GM23338 (cell line): Measurements from ENCODE around the gene S100A7A. TPM values are rescaled to one million over a fixed set of nuclear protein-coding genes. Genes with fewer than 3 reads are reported as not detected.

ENCODE experiments used
- ATAC-seq: fragments of 200-7000 bp; cut with Tn5 transposase; 3 replicates; pipeline ENCODE4 v1.9.1; 2020
- DNase-seq: peaks from one replicate; pipeline ENCODE4 v3.0.0-alpha.2; 2015; ENCODE audit warnings: low spot score
- H2AFZ ChIP-seq: fragments of 200-600 bp; sonication (generic); 2 replicates; pipeline ENCODE4 v1.8.0; 2016; ENCODE audit warnings: antibody characterized with exemption, mild to moderate bottlenecking, moderate library complexity
- H3F3A ChIP-seq: fragments of 200-600 bp; sonication (generic); replicated peaks from 2 replicates; pipeline ENCODE4 v1.8.0; 2017; ENCODE audit warnings: antibody characterized with exemption, mixed run types, low read depth
- H3K27ac ChIP-seq: fragments of 200-600 bp; sonication (generic); 2 replicates; pipeline ENCODE4 v1.6.1; 2016; ENCODE audit warnings: low read depth
- H3K27me3 ChIP-seq: fragments of 200-600 bp; sonication (generic); 2 replicates; pipeline ENCODE4 v1.8.0; 2016; ENCODE audit warnings: mild to moderate bottlenecking, mixed run types, moderate library complexity; ENCODE audit not compliant: insufficient read depth
- H3K36me3 ChIP-seq: fragments of 200-600 bp; sonication (generic); 2 replicates; pipeline ENCODE4 v1.8.0; 2016; ENCODE audit warnings: mild to moderate bottlenecking; ENCODE audit not compliant: insufficient read depth
- H3K4me1 ChIP-seq: fragments of 200-600 bp; sonication (generic); 2 replicates; pipeline ENCODE4 v1.8.0; 2016; ENCODE audit warnings: mild to moderate bottlenecking, moderate library complexity; ENCODE audit not compliant: insufficient read depth
- H3K4me2 ChIP-seq: fragments of 200-600 bp; sonication (generic); 2 replicates; pipeline ENCODE4 v1.7.1; 2017; ENCODE audit warnings: mixed run types
- H3K4me3 ChIP-seq: fragments of 200-600 bp; sonication (generic); 2 replicates; pipeline ENCODE4 v1.6.1; 2016; ENCODE audit warnings: mixed run types
- H3K79me2 ChIP-seq: fragments of 200-600 bp; sonication (generic); replicated peaks from 2 replicates; pipeline ENCODE4 v1.8.0; 2017; ENCODE audit warnings: mild to moderate bottlenecking; ENCODE audit not compliant: insufficient read depth
- H3K9me2 ChIP-seq: fragments of 200-600 bp; sonication (generic); 2 replicates; pipeline ENCODE4 v1.8.0; 2017; ENCODE audit not compliant: insufficient read depth
- H4K20me1 ChIP-seq: fragments of 200-600 bp; sonication (generic); replicated peaks from 2 replicates; pipeline ENCODE4 v1.8.0; 2017; ENCODE audit warnings: mild to moderate bottlenecking; ENCODE audit not compliant: insufficient read depth
- H3K27ac Mint-ChIP-seq: 2 replicates; pipeline ENCODE4 v1.8.0; 2020; ENCODE audit warnings: inconsistent platforms, mild to moderate bottlenecking, moderate library complexity, mixed read lengths
- H3K27me3 Mint-ChIP-seq: 3 replicates; pipeline ENCODE4 v1.8.0; 2022; ENCODE audit warnings: low read depth, mild to moderate bottlenecking, moderate library complexity, mixed read lengths, inconsistent platforms; ENCODE audit not compliant: insufficient read depth, poor library complexity
- H3K36me3 Mint-ChIP-seq: 3 replicates; pipeline ENCODE4 v1.8.0; 2021; ENCODE audit warnings: low read depth, mild to moderate bottlenecking, inconsistent platforms, moderate library complexity, mixed read lengths
- H3K4me1 Mint-ChIP-seq: 3 replicates; pipeline ENCODE4 v1.8.0; 2020; ENCODE audit warnings: mild to moderate bottlenecking, inconsistent platforms, mixed read lengths
- H3K4me3 Mint-ChIP-seq: 3 replicates; pipeline ENCODE4 v1.8.0; 2021; ENCODE audit warnings: moderate library complexity, mild to moderate bottlenecking, inconsistent platforms, mixed read lengths
- H3K9me3 Mint-ChIP-seq: 3 replicates; pipeline ENCODE4 v1.8.0; 2020; ENCODE audit warnings: moderate library complexity, mild to moderate bottlenecking, inconsistent platforms, mixed read lengths
- CREB1 ChIP-seq: fragments of 250-450 bp; sonication (Bioruptor Pico); IDR thresholded peaks from 2 replicates; pipeline ENCODE4 v1.5.0; 2020; ENCODE audit warnings: low read depth, mild to moderate bottlenecking, moderate library complexity
- EZH2 ChIP-seq: fragments of 200-600 bp; sonication (generic); IDR thresholded peaks from one replicate; pipeline ENCODE4 v1.8.0; 2017; ENCODE audit warnings: antibody characterized with exemption, mild to moderate bottlenecking, low read depth; ENCODE audit not compliant: unreplicated experiment
- EZH2phosphoT487 ChIP-seq: fragments of 200-600 bp; sonication (generic); IDR thresholded peaks from one replicate; pipeline ENCODE4 v1.8.1; 2018; ENCODE audit warnings: antibody characterized with exemption; ENCODE audit not compliant: unreplicated experiment
- JUNB ChIP-seq: IDR thresholded peaks from one replicate; pipeline ENCODE4 v1.6.1; 2016; ENCODE audit warnings: antibody characterized with exemption; ENCODE audit not compliant: unreplicated experiment
- NANOG ChIP-seq: IDR thresholded peaks from 2 replicates; pipeline ENCODE4 v1.6.1; 2016; ENCODE audit warnings: antibody characterized with exemption, borderline replicate concordance
- POLR2AphosphoS5 ChIP-seq: IDR thresholded peaks from 2 replicates; pipeline ENCODE4 v1.6.1; 2016; ENCODE audit warnings: antibody characterized with exemption, low read depth
- ZNF114 ChIP-seq: fragments of 250-450 bp; sonication (Bioruptor Pico); IDR thresholded peaks from 2 replicates; pipeline ENCODE4 v1.5.0; 2020; ENCODE audit warnings: mild to moderate bottlenecking, moderate library complexity
- ZNF331 ChIP-seq: fragments of 250-450 bp; sonication (Bioruptor Pico); IDR thresholded peaks from 2 replicates; pipeline ENCODE4 v1.5.0; 2020; ENCODE audit warnings: low read depth, mild to moderate bottlenecking, moderate library complexity
- ZNF462 ChIP-seq: fragments of 250-450 bp; sonication (Bioruptor Pico); IDR thresholded peaks from 2 replicates; pipeline ENCODE4 v1.5.0; 2020; ENCODE audit warnings: mild to moderate bottlenecking, moderate library complexity
- polyA plus RNA-seq: library from polyadenylated mRNA; unstranded; fragments of >200 nt; fragmentation: Nextera tagmentation; extraction: Ambion mirVana; gene quantifications from 2 replicates; pipeline ENCODE4 v1.2.1, GENCODE V29; 2016
- total RNA-seq: library from RNA; depleted of rRNA; stranded (reverse); fragments of >200 nt; shearing (Covaris generic); gene quantifications from 2 replicates; pipeline ENCODE4 v1.2.3, GENCODE V29; 2014
- TF ChIP-seq, protein P1 (sequence below), 2 experiments: fragments of 200-600 bp in 1 of 2; sonication (generic) in 1 of 2; conservative IDR thresholded peaks; 2 replicates each; pipeline versions ENCODE4 v1.5.1 to v1.6.1; 2016 to 2017; ENCODE audit warnings: antibody characterized with exemption in 2 of 2, low read depth in 2 of 2, mild to moderate bottlenecking in 2 of 2, moderate library complexity in 1 of 2
- TF ChIP-seq, protein P2 (sequence below): IDR thresholded peaks from 2 replicates; pipeline ENCODE4 v1.6.1; 2016; ENCODE audit warnings: antibody characterized with exemption
- TF ChIP-seq, protein P3 (sequence below): IDR thresholded peaks from one replicate; pipeline ENCODE4 v1.6.1; 2018; ENCODE audit warnings: antibody characterized with exemption; ENCODE audit not compliant: unreplicated experiment

S100A7A gene
- total and polyA plus RNA-seq, 2 experiments from 2014 or later = not detected

DNA sequence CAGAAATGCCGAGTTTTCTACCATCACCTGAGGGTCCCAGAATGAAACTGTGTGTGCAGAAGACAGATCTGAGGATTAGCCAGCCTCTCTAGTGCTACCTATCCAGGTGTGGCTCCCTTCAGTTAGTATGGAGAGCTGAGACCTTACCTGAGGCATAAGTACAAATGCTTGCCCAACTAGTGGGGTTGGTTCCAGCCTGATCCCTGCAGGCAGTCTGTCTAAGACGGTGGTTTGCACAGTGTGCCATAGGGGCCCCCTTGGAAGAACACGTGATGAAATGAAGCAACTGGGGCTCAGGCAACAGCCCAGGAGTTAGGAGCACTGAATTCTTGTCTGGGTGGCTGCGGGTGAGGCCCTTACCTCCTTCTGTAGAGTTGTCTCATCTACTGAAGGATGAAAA is 15.6 kb downstream of the S100A7A start (continued):
- no peak for TF ChIP-seq ZNF331
- TF ChIP-seq EZH2phosphoT487 = no peak
- TF ChIP-seq ZNF114 (CRISPR knock-in tag) = no peak
- TF ChIP-seq, protein P1, sequence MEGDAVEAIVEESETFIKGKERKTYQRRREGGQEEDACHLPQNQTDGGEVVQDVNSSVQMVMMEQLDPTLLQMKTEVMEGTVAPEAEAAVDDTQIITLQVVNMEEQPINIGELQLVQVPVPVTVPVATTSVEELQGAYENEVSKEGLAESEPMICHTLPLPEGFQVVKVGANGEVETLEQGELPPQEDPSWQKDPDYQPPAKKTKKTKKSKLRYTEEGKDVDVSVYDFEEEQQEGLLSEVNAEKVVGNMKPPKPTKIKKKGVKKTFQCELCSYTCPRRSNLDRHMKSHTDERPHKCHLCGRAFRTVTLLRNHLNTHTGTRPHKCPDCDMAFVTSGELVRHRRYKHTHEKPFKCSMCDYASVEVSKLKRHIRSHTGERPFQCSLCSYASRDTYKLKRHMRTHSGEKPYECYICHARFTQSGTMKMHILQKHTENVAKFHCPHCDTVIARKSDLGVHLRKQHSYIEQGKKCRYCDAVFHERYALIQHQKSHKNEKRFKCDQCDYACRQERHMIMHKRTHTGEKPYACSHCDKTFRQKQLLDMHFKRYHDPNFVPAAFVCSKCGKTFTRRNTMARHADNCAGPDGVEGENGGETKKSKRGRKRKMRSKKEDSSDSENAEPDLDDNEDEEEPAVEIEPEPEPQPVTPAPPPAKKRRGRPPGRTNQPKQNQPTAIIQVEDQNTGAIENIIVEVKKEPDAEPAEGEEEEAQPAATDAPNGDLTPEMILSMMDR (conservative IDR thresholded peaks at IDR 0.05; ENCODE audit: low read depth in 2 of 2) = no peak

DNA sequence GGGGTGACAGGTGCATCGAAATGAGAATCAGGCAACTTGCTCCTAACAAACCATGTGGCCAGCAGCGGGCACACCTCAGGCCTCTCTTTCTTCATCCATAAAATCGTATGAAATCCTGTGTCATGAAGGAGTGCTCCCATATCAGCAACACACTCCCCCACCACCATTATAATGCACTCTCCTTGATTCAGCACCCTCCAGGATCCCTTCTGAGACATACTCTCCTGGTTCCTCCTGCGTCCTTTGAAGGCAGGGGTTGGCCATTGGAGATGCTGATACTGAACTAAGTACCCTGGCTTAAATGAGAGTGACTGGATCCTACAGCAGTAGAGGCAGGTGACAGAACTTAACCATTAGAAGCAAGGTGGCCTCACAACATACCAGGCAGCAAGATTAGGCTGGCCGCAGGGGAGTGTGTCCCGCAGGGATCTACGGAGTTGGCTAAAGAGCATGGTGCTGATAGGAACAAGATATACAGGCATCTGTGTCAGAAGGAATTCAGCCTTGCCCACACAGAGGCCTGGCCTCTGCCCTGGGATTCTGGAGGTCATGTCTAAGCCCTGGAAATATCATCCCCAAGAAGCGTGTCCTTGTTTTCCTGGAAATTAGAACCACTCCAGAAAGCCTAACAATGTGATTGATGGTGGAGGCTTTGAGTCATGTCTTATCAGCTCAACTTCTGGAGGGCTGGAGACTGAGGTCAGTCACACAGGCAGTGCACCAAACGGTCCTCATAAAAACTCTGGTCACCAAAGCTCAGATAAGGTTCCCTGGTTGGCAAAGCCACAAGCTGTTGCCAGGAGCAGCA is 16.8 kb downstream of the S100A7A start:
- no peaks in the 10 kb centered on the region for H3K9me2 ChIP-seq
- no peak overlapping the region for H3K4me3 ChIP-seq
- H3K27me3 ChIP-seq = no peaks in the 10 kb centered on the region
- Mint-ChIP-seq H3K27me3 (peaks cover 8% of the 10 kb centered on the region), H3K4me3 (no peak overlapping the region), H3K9me3 (no peaks in the 10 kb centered on the region; the same call in 1 of the 3 replicates), H3K4me1 (no peaks in the 10 kb centered on the region; the same call in 2 of the 3 replicates), H3K27ac (no peak overlapping the region), H3K36me3 (no peaks in the 10 kb centered on the region)
- no peaks in the 10 kb centered on the region for H3K36me3 ChIP-seq
- no peaks in the 10 kb centered on the region for H3K4me1 ChIP-seq
- DNase-seq (no peak), ATAC-seq (no peak)
- no peak overlapping the region for H3K27ac ChIP-seq
- H3K4me2 ChIP-seq = no peak overlapping the region
- no peaks in the 10 kb centered on the region for H3K79me2 ChIP-seq
- H3F3A ChIP-seq = no peaks in the 10 kb centered on the region
- no peaks in the 10 kb centered on the region for H4K20me1 ChIP-seq
- no peak overlapping the region for H2AFZ ChIP-seq
- no peak for TF ChIP-seq CREB1 (CRISPR knock-in tag)
- no peak for TF ChIP-seq JUNB
- TF ChIP-seq, protein P2, sequence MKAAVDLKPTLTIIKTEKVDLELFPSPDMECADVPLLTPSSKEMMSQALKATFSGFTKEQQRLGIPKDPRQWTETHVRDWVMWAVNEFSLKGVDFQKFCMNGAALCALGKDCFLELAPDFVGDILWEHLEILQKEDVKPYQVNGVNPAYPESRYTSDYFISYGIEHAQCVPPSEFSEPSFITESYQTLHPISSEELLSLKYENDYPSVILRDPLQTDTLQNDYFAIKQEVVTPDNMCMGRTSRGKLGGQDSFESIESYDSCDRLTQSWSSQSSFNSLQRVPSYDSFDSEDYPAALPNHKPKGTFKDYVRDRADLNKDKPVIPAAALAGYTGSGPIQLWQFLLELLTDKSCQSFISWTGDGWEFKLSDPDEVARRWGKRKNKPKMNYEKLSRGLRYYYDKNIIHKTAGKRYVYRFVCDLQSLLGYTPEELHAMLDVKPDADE = no peak
- no peak for TF ChIP-seq NANOG
- no peak for TF ChIP-seq EZH2
- TF ChIP-seq, protein P3, sequence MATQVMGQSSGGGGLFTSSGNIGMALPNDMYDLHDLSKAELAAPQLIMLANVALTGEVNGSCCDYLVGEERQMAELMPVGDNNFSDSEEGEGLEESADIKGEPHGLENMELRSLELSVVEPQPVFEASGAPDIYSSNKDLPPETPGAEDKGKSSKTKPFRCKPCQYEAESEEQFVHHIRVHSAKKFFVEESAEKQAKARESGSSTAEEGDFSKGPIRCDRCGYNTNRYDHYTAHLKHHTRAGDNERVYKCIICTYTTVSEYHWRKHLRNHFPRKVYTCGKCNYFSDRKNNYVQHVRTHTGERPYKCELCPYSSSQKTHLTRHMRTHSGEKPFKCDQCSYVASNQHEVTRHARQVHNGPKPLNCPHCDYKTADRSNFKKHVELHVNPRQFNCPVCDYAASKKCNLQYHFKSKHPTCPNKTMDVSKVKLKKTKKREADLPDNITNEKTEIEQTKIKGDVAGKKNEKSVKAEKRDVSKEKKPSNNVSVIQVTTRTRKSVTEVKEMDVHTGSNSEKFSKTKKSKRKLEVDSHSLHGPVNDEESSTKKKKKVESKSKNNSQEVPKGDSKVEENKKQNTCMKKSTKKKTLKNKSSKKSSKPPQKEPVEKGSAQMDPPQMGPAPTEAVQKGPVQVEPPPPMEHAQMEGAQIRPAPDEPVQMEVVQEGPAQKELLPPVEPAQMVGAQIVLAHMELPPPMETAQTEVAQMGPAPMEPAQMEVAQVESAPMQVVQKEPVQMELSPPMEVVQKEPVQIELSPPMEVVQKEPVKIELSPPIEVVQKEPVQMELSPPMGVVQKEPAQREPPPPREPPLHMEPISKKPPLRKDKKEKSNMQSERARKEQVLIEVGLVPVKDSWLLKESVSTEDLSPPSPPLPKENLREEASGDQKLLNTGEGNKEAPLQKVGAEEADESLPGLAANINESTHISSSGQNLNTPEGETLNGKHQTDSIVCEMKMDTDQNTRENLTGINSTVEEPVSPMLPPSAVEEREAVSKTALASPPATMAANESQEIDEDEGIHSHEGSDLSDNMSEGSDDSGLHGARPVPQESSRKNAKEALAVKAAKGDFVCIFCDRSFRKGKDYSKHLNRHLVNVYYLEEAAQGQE = no peak
- TF ChIP-seq ZNF331 = no peak
- TF ChIP-seq EZH2phosphoT487 = no peak
- no peak for TF ChIP-seq ZNF462
- no peak for TF ChIP-seq POLR2AphosphoS5
